DOHH2 (cell line): ENCODE data around the gene UNC5A.

Source experiments
- CTCF ChIP-seq: fragments of 200-600 bp; sonication (generic); IDR thresholded peaks from one replicate; pipeline ENCODE4 v1.5.1; 2014; ENCODE audit warnings: antibody characterized with exemption, mild to moderate bottlenecking, low read depth, low read length; ENCODE audit not compliant: poor library complexity, severe bottlenecking
- EZH2phosphoT487 ChIP-seq: fragments of 200-600 bp; sonication (generic); IDR thresholded peaks from 2 replicates; pipeline ENCODE4 v1.6.1; 2017; ENCODE audit warnings: borderline replicate concordance, mild to moderate bottlenecking, antibody characterized with exemption, low read length, moderate library complexity, mixed read lengths

DNA sequence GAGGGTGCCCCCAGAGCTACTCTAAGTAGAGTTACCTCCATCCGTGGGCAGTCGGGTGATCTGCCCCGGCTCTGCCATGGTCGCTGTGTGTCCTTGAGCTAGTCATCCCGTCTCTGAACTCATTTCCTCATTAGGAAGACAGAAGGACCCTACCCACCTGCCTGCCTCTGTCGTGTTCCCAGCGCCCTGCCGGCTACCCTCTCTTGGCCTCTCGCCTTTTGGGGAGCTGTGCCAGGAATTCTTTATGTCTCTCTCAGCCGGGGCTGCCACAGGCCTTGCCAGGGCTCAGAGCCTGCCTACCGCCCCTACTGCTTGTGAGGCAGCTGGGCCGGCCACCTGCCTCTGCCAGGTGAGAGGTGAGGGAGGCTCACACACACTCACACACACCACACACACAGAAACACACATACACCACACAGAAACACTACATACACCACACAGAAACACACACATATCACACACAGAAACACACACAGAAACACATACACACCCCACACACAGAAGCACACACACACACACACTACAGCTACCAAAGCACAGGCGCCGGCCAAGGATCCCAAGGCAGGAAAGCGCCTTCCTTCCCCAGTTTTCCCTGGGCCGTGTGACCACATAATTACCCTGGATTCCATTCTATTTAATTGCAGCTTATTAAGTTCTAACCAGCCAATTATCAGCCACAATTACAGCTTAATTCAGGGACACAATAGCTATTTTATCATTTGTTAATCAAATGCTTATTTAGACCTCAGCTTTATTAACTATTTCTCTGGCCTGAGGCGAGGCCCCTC, 41.7 kb downstream of the UNC5A start:
- TF ChIP-seq CTCF (no peak), EZH2phosphoT487 (no peak)
